ENCODE measurements around the gene CIRBP.

Gene CIRBP

DNA sequence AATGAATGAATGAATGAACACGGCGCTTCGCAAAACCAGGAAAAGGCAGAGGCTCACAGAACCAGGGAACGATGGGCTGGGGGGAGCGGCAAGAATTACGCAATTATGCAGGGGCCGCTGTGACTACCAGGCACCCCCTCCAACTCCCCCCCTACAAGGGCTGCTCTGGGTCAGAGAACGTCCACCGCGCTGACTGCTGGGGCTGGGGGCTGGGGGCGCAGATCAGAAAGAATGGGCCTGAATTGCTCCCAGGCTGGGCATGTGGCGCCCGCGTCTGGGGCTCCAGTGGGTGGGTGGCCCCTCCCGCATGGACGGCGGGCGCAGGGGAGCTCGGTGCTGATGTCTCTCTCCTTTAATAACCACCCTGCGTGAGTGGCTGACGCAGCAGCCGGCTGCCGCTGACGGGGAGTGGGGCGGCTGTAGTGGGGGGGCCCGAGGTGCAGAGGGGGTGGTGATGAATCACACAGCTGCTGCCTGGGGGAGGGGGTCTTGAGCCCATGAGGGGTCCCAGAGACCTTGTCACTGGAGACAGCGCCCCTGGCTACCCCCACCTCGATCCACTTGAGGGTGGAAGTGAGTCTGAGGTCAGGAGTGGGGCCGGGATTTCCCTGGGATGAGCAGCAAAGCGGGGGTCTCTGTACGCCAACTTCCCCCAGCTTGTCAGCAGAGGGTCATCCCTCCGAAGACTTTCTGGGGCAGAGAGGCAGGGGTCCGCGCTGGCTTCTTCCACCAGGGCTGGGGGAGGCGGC, 1.5 kb upstream of the CIRBP start:
- DNase-seq (ENCODE audit: low read depth): no peak

DNA sequence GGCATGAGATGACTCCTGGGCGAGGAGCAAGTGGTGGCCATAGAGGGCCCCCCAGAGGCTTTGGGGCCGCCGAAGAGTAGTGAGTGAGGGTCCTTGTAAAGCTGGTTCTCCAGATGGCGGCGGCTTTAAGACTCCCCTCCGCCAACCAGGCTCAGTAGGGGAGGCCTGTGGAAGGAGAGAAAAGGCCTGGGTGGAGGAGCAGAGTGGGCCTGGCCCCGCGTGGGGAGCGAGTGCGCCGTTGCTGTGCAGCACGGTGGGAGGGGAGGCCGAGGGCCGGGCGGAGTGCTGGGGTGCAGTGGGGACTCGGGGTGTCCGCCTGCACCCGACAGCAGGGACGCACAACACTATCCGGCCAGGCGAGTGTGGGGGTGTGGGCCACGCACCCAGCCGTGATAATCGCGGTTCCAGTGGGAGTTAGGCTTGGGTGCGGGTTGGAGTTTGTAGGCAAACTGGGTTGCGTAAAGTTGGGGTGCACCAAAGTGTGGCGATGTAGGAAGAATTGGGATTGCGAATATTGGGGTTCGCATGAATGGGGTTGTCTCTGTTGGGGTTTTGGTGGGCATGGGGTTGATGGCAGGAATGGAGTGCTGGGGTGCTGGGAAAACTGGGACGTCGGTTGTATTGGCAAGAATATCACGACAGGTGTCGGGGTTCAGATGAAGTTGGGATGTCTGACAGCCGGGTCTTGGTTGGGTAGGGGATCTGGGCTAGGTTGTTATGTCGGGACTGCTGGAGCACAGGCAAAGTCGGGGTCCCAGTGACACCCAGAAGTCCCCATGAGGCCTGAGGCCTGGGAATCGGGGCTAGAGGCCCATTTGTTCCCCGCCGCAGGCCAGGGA, 687 bp upstream of the CIRBP start:
- DNase-seq (ENCODE audit: low read depth): no peak

GRCh38 chr19:1269478-1270212, 513 bp downstream of the CIRBP start:
- DNase-seq (ENCODE audit: low read depth): peak; percentile 86

DNA sequence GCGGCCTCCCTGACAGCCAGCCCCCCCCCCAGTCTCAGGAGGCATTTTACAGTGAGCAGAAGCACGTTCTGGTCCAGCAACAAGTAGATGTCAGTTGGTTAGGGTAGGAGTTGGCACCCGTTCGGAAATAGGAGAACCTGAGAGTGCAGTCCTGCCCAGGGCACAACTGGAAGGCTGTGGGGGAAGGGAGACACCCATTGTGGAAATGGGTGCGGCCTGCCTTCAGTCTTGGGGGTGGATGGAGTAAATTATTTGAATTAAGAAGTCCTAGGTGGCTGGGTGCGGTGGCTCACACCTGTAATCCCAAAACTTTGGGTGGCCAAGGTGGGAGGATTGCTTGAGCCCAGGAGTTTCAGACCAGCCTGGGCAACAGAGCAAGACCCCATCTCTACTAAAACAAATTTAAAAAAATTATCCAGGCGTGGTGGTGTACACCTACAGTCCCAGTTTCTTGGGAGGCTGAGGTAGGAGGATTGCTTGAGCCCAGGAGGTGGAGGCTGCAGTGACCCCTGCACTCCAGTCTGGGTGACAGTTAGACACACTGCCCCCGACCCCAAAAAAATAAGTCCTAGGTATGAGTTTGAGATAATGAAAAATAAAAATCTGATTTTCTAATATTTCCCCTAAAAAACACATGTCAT, 1.2 kb downstream of the CIRBP start:
- no peak for DNase-seq (ENCODE audit: low read depth)

DNA sequence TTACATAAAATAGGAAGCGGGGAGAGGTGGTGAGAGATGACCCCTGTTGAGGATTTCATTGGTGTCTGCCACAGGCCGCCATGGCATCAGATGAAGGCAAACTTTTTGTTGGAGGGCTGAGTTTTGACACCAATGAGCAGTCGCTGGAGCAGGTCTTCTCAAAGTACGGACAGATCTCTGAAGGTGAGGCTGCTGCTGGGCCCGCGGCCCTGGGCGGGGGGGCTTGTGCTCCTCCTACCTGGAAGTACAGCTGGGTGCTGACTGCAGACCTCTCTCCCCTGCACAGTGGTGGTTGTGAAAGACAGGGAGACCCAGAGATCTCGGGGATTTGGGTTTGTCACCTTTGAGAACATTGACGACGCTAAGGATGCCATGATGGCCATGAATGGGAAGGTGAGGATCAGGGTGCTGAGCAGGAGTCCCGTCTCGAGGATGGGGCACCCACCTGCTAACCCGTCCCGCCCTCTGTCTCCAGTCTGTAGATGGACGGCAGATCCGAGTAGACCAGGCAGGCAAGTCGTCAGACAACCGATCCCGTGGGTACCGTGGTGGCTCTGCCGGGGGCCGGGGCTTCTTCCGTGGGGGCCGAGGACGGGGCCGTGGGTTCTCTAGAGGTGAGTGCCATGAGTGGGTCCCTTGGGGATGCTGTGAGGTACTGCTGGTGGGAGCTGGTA, 1.9 kb downstream of the CIRBP start:
- no peak for DNase-seq (ENCODE audit: low read depth)

- no peak for DNase-seq (ENCODE audit: low read depth)
These were observed 2.6 kb downstream of the CIRBP start for GRCh38 chr19:1271528-1272422.

DNA sequence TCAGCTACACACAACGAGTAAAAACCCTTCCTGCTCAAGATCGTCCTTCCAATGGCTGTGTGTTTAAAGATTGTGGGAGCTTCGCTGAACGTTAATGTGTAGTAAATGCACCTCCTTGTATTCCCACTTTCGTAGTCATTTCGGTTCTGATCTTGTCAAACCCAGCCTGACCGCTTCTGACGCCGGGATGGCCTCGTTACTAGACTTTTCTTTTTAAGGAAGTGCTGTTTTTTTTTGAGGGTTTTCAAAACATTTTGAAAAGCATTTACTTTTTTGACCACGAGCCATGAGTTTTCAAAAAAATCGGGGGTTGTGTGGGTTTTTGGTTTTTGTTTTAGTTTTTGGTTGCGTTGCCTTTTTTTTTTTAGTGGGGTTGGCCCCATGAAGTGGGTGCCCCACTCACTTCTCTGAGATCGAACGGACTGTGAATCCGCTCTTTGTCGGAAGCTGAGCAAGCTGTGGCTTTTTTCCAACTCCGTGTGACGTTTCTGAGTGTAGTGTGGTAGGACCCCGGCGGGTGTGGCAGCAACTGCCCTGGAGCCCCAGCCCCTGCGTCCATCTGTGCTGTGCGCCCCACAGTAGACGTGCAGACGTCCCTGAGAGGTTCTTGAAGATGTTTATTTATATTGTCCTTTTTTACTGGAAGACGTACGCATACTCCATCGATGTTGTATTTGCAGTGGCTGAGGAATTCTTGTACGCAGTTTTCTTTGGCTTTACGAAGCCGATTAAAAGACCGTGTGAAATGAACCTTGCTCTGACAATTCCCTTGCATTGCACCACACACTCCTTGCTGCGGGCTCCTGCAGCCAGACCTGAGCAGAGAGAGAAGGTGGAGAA, 3.5 kb downstream of the CIRBP start:
- no peak for DNase-seq (ENCODE audit: low read depth)

DNA sequence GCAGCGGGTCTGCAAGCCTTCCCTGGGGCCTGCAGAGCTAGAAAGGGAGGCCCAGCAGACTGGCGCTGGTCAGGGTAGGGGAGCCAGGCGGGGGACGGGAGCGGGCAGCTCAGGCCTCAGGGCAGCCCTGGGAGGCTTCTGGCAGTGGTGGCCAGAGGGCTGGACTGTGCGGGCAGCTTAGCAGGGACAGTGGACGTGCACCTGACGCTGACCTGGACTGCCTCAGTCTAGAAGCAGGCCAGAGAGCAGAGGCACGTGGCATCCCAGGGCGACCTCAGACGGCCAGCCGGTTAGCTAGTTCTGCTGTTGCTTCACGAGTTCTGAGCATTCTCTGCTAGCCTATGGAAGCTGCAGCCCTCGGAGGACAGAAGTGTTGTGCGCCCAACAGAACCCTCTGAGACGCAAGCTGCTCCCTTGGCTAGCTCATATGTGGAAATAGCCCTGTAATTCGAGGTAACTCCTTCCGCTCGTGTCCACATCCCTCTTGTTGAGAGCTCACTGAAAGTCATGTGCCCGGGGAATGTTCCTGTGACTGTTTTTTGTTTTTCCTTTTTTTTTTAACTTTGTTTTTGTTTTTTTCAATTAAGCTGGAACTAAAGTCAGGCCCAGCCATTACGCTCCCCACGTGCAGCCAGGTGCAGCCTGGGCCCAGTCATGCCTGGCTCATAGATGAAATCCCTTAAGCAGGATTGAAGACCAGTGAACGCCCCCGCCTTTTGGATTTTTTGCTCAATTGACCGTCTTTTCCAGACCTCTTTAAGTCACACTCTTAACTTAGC, 4.3 kb downstream of the CIRBP start:
- no peak for DNase-seq (ENCODE audit: low read depth)

GRCh38 chr19:1274081-1274851, 5.1 kb downstream of the CIRBP start:
- no peak for DNase-seq (ENCODE audit: low read depth)

GRCh38 chr19:1274852-1275259, 5.7 kb downstream of the CIRBP start:
- no peak for DNase-seq (ENCODE audit: low read depth)

DNA sequence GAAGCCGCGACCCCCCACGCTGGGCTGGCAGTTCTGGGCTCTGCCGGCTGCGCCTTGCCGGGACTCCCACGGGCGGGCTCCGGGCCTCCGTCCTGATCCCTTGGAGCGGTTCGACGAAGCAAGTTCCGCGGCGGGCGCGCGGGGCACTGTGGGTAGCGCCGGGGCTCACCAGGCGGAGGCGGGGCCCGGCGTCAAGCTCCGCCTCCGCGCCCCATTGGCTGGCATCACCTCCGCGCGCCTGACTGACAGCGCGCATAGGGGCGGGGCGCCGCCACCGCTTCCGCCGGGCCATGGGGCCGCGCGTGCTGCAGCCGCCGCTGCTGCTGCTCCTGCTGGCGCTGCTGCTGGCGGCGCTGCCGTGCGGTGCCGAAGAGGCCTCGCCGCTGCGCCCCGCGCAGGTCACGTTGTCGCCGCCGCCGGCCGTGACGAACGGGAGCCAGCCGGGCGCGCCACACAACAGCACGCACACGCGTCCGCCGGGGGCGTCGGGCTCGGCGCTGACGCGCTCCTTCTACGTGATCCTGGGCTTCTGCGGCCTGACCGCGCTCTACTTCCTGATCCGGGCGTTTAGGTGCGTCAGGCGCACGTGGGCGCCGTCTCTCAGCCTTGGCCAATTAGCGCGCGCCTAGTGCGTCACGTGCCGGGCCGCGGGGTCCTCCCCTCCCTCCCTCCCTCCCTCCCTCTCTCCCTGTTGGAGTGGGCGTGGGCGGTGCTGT, 6.3 kb downstream of the CIRBP start, which contains the start of gene FAM174C:
TSS of gene FAM174C (plus strand) at position 271 of the 716 bp plus-strand sequence. CDS start at position 291, 20 bp downstream.
- DNase-seq (ENCODE audit: low read depth): peak; percentile 95

- no peak for DNase-seq (ENCODE audit: low read depth)
These were observed 7.0 kb downstream of the CIRBP start for GRCh38 chr19:1275976-1276627.

DNA sequence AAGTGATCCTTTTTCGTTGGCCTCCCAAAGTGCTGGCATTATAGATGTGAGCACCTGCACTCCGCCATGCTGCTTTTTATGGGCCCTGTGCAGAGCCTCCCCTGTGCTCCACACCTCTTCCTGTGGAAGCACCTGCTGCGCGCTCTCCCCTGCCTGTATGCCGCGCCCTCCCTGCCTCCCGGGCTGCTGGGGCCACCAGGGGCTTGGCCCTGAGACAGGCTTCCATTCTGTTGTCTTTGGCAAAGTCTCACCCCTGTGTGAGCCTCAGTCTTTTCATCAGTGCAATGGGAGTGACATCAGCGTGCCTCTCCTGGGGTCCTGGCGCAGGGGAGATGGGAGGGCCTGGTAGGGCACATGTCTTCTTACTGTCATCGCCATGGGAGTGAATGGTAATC, 7.5 kb downstream of the CIRBP start:
- DNase-seq (ENCODE audit: low read depth): peak; percentile 33

DNA sequence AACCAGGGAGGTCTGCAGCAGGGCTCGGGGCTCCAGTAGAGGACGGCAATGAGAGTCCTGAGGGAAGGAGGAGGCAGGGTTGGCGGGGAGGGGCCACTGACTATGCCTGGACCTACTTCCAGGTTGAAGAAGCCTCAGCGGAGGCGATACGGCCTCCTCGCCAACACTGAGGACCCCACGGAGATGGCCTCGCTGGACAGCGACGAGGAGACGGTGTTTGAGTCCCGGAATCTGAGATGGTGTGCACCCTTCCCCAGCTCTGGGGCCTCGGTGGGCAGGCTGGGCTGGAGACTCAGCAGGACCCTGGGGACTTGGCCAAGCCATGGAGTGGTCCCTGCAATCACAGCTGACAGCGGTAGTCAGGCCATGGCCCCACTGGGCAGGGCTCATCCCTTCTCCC, 7.9 kb downstream of the CIRBP start:
- no peak for DNase-seq (ENCODE audit: low read depth)

GRCh38 chr19:1278074-1278473, 8.9 kb downstream of the CIRBP start:
- no peak for DNase-seq (ENCODE audit: low read depth)

All from activated T-cell treated with anti-CD3 and anti-CD28 coated beads for 48 hours (primary cell).